Medulla oblongata (tissue), 1 donor: ENCODE measurements around the gene LILRB2.
A peak's percentile ranks its signal among the peaks of the same experiment; 100 is the strongest.
"Not testable (repeated sequence)": the region's sequence is repeated elsewhere in the genome, so short reads cannot be mapped to it uniquely, and the experiment has no call there.

Source experiments
- DNase-seq: peaks from one replicate; pipeline ENCODE4 v3.0.0-alpha.2; 2015; ENCODE audit errors: extremely low spot score

The LILRB2 gene

DNA sequence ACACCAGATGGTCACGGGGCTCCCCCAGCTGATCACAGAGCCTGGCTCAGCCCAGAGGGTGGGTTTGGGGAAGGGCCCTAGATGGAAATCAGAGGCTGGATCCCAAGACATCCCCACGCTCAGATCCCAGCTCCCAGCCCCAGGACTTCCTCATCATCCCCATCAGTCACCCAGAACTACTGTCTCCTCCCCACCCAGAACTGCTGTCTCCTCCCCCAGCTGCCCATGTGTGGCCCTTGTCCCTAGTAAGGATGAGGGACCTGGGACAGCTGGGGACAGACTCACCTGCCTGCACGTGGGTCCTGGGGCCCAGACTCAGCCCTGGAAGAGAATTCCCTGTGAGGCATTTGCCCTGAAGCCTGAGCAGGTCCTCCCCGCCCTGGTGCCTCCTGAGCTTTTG, 38.7 kb downstream of the LILRB2 start:
- DNase-seq: not testable (repeated sequence)

DNA sequence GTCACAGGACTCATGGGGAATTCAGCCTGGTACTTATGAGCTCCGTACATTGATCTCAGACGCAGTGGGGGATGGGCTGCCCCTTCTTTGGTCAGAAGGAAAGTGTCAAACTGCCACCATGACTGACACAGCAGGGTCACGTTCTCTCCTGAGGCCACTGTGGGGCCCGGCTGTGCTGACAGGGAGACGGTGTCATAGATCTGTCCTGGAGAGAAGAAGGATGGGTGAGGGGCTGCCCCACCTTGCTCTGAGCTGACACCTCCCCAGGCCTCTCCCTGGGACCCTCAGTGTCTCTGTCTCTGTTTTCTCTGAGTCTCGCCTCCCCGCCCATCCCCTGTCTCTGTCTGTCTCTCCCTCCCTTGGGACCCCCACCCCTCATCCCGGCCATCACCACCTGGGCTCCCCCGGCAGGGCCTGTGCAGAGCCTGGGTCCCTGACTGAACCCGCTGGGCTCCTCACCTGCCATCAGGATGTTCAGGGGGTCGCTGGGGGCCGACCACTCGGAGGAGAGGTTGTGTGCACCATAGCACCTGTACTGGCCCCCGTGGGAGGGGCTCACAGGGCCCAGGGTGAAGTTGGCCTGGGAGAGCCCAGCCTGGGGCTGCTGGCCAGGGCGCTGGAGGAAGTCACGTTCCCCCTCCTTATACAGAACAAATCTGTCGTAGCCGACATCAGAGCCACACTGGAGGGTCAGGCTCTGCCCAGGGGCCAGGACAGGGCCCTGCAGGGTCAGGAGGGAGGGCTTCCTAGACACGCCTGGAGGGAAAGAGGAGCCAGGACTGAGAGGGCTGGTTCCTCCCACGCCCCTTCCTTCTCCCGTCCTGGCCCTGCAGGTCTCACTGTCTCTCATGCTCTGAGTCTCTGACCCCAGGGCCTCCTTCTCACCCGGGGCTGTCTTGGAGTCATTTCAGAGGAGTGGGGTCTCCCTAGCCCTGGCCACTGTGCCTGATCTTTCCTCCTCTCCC, 40.3 kb downstream of the LILRB2 start:
- not testable (repeated sequence) for DNase-seq

DNA sequence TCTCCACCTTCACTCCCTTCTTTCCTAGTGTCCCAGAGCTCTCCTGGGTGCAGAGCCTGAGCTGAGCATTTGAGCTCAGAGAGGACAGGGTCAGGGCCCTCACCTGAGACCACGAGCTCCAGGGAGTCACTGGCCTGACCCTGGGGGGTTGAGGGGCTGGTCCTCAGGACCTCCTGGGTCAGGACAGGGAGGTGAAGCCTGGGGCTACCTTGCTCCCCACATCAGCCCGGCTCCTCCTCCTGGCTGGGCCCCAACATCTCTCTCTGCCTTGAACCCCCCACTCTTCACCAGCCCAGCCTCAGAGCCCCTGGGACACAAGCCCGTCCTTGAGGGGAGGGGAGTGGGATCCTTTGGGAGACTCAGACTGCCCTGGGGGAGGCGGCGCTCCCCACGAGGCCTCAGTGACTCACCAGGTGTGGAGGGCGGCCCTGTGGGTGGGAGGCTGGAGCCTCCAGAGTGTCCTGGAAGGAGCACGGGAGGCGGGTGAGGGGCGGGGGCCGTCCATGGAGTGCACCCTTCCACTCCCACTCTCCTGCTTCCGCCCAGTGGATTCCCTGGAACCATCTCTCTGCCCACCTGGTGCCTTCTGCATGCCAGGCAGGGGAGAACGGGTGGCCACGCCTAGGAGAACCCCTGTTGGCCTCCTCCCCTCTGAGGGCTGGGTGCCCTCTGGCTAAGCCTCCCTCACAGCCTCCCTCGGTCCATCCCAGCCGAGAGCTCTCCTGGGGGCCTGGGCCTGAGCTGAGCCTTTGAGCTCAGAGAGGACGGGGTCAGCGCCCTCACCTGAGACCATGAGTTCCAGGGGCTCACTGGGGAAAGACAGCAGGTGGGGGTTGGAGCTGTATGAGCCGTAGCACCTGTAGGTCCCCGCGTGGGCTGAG, 41.2 kb downstream of the LILRB2 start:
- DNase-seq: not testable (repeated sequence)

GRCh38 chr19:54233941-54234340, 47.0 kb downstream of the LILRB2 start:
- DNase-seq: no peak

DNA sequence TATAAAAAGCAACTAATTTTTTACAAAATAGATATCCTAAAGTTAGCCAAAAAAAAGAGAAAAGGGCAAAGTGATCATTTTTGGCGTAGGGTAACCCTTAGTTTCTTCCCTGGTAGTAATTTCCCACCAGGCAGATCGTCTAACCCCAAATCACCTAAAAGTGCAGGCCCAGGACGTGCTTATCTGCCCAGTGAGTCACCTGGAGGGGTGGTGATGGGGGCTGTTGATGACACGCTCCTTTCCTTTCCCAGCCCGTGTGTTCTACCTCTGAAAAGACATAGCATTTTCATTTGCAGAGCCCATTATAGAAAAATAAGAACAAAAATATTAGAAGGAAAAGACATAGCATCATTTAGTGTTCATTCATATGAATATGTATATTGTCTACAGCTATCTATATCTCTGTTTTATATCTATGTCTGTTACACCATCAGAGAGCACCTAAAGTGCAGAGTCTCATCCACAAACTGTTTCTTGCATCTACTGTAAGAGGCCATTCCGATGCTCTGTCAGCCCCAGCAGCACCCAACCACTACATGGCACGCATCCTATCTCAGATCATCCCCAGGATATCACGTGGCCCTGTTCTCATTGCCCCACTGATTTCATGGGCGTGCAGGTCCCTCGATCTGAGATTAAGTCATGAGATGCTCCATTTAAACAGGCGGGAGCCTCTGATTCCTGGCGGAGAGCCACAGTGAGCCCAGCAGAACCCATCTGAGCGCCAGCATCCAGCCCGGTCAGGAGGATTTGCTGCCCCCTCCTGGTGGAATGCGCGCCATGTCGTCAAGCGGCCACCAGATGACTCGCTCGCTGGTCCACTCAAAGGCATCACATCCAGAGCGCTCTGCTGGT, 49.6 kb downstream of the LILRB2 start:
- peak; percentile 95 for DNase-seq

GRCh38 chr19:54230031-54230430, 50.9 kb downstream of the LILRB2 start:
- DNase-seq: no peak

DNA sequence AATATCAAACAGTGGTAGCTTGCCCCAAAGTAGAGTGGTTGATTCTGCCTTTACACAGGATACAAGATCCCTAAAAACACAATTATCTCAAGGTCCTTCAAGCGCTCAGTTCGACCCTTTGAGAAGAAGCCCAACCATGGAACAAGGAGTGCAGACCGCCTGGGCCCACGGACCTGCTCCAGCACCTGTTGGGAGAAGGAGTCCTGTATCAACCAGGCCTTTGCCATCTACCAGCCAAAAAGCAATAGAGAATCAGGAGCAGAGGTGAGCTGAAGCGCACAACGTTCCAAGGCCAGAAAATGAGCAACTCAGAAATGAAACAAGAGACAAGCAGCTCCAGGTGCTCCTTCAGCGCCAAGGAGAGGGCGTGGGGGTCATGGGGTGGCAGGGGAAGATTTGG, 51.8 kb downstream of the LILRB2 start:
- no peak for DNase-seq

DNA sequence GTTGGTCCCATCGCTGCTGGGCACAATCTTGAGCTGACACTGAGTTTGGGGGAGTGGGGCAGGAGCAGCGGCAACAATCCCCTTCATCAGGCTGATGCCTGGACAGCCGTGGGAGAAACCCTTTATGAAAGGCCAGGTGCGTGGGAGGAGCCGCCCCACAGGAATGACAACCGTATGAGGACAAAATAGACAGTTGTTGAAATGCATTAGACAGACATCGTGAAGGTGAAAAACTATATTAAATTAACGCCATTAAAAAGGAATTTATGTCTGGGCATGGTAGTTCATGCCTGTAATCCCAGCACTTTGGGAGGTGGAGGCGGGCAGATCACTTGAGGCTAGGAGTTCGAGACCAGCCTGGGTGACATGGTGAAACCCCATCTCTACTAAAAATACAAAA, 56.3 kb downstream of the LILRB2 start:
- not testable (repeated sequence) for DNase-seq

DNA sequence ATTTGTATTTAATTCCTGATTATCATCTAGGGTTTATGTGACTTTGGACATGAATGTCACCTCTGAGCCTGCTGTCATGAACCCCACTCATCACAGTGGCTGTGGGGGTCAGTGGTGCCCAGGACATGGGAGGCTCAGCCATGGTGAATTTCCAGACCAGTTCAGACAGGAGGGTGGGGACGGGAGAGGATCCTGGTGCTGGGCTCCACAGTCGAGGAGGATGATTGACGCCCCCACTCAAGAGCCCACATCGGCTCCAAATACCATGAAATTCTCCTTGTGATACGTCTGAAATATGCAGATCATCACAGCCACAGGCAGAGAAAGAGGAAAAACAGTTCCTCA, 57.0 kb downstream of the LILRB2 start:
- DNase-seq: not testable (repeated sequence)
